ENCODE results near the gene PCNX1. TPM values are rescaled to one million over a fixed set of nuclear protein-coding genes. Genes with fewer than 3 reads are reported as not detected.

The PCNX1 gene
- total and polyA plus RNA-seq, 2 of the 4 experiments (the other 2 are of a cell fraction): 15.0 to 43.7 TPM

GRCh38 chr14:70947739-70948138, 40.5 kb downstream of the PCNX1 start:
- Histone ChIP-seq H2AK9ac (replicated peaks; ENCODE audit: low read depth, low read length, poor library complexity) (no peak overlapping the region), H3K56ac (ENCODE audit: extremely low read depth, insufficient read depth, low read length) (no peak overlapping the region), H2BK120ac (ENCODE audit: low read depth, low read length) (no peak overlapping the region), H2BK20ac (ENCODE audit: low read depth, low read length) (no peak overlapping the region), H4K5ac (ENCODE audit: low read depth, low read length) (no peak overlapping the region), H3K4me2 (ENCODE audit: low read depth, low read length) (no peak overlapping the region), H2BK5ac (ENCODE audit: low read depth, low read length, poor library complexity, severe bottlenecking) (no peak overlapping the region), H3K14ac (replicated peaks; ENCODE audit: low read depth, low read length) (no peak overlapping the region), H3K36me3 (ENCODE audit: control insufficient read depth, insufficient read depth, low read length) (peaks cover 12% of the 10 kb centered on the region), H3K27me3 (ENCODE audit: control insufficient read depth, insufficient read depth, low read length) (no peaks in the 10 kb centered on the region), H4K91ac (ENCODE audit: insufficient read depth, low read depth, low read length) (no peak overlapping the region), H3K4ac (ENCODE audit: low read depth, low read length) (no peak overlapping the region), H4K8ac (ENCODE audit: low read depth in 2 of 2, low read length in 2 of 2) (no peak overlapping the region), H2AK5ac (ENCODE audit: low read depth, low read length) (no peak overlapping the region), H3K9me3 (ENCODE audit: control insufficient read depth, insufficient read depth, low read length) (peaks cover 15% of the 10 kb centered on the region), H2AFZ (replicated peaks; ENCODE audit: low read length, poor library complexity) (no peak overlapping the region), H3K27ac (ENCODE audit: insufficient read depth, low read length) (no peak overlapping the region), H2BK15ac (ENCODE audit: low read depth, low read length) (no peak overlapping the region), H3K18ac (ENCODE audit: low read depth, low read length) (no peak overlapping the region), H3K79me1 (ENCODE audit: low read depth in 1 of 2, low read length in 2 of 2) (peaks cover 20 to 34% of the 10 kb centered on the region in 2 experiments), H4K20me1 (ENCODE audit: insufficient read depth, low read length) (peaks cover 17% of the 10 kb centered on the region), H3K9ac (ENCODE audit: low read depth, low read length) (no peak overlapping the region), H3K23ac (ENCODE audit: low read depth, low read length) (no peak overlapping the region), H3K9me1 (ENCODE audit: insufficient read depth, low read length) (no peaks in the 10 kb centered on the region), H3K4me1 (ENCODE audit: control insufficient read depth, insufficient read depth, low read length) (no peaks in the 10 kb centered on the region), H3K4me3 (ENCODE audit: insufficient read depth, low read depth, low read length) (no peak overlapping the region)
- 100% methylated on average over 1 of the region's 8 CpGs; no CpG with 5 or more reads in 1 of the 2 experiments for WGBS, 2 experiments (ENCODE audit: extremely low coverage in 2 of 2, insufficient read length in 1 of 2)
- intact Hi-C loops (cut with micrococcal nuclease): no loop called here
- POLR2A ChIA-PET (ENCODE audit: unreplicated experiment): no interaction called here
- DNase-seq: no peak
- dilution Hi-C loops (cut with HindIII; ENCODE audit: low sequenced_read_pairs, unreplicated experiment): no loop called here
- no peak for TF ChIP-seq FOS (IDR thresholded peaks at IDR 0.05; ENCODE audit: low read depth, low read length)
- CTCF ChIA-PET: no interaction called here
- no TSS peak for BruUV-seq (replicated peaks)
- in situ Hi-C loops (cut with MboI; ENCODE audit: low sequenced_read_pairs): no loop called here
- ATAC-seq (ENCODE audit: low read depth): no peak
